Spleen (tissue), 7 donors: ENCODE measurements around the gene MADD.

Experiments used
- CTCF ChIP-seq, 11 experiments: fragments of 200-600 bp in 7 of 11; fragments of 450-650 bp in 4 of 11; sonication (generic) in 4 of 11; IDR thresholded peaks in 8 of 11; conservative IDR thresholded peaks in 3 of 11; 1 replicate in 7 of 11; 2 replicates in 4 of 11; pipeline versions ENCODE4 v1.4.0 to v1.8.0; 2016 to 2021; ENCODE audit warnings: antibody characterized with exemption in 11 of 11, inconsistent platforms in 4 of 11, mild to moderate bottlenecking in 1 of 11
- POLR2AphosphoS5 ChIP-seq, 3 donors: sonication (generic); formaldehyde crosslinking; IDR thresholded peaks; one replicate each; pipeline ENCODE4 v1.5.1; 2017; ENCODE audit warnings: antibody characterized with exemption in 3 of 3
- donor health status: DM: no; HTN: no; CAD: no; lungs with moderate emphysema.
- donor health status: DM: no; HTN: no; CAD: no.
- donor health status: DM: no; HTN: no; CAD: no.

- TF ChIP-seq CTCF (IDR thresholded peaks at IDR 0.05 in 8 of 11, conservative IDR thresholded peaks at IDR 0.05 in 3 of 11) (no peak), POLR2AphosphoS5 (IDR thresholded peaks at IDR 0.05) (no peak)
Observed at GRCh38 chr11:47327949-47328348, 58.0 kb downstream of the MADD start.
